H9 (cell line): Measurements from ENCODE around the gene ERC1. TPM values are rescaled to one million over a fixed set of nuclear protein-coding genes. Genes with fewer than 3 reads are reported as not detected.
A peak's percentile ranks its signal among the peaks of the same experiment; 100 is the strongest.

Source experiments
- DNase-seq: peaks from one replicate; pipeline ENCODE4 v3.0.0-alpha.2; 2017
- H2AFZ ChIP-seq: one replicate; pipeline ENCODE4 v1.6.1; 2013; ENCODE audit warnings: mild to moderate bottlenecking, low read length, control low read depth, moderate library complexity
- H2AK5ac ChIP-seq: 2 replicates; pipeline ENCODE4 v1.6.1; 2013; ENCODE audit warnings: low read length, control low read depth, mixed read lengths; ENCODE audit not compliant: insufficient read length
- H2BK120ac ChIP-seq: one replicate; pipeline ENCODE4 v1.6.1; 2013; ENCODE audit warnings: low read depth, mild to moderate bottlenecking, low read length, control low read depth, inconsistent platforms; ENCODE audit not compliant: poor library complexity, severe bottlenecking
- H2BK12ac ChIP-seq: 2 replicates; pipeline ENCODE4 v1.6.1; 2013; ENCODE audit warnings: low read length, control low read depth, mixed read lengths, low read depth; ENCODE audit not compliant: insufficient read length
- H2BK15ac ChIP-seq: 2 replicates; pipeline ENCODE4 v1.6.1; 2013; ENCODE audit warnings: low read depth, low read length, control low read depth
- H2BK20ac ChIP-seq: one replicate; pipeline ENCODE4 v1.6.1; 2013; ENCODE audit warnings: low read depth, mild to moderate bottlenecking, low read length, control low read depth, inconsistent platforms; ENCODE audit not compliant: poor library complexity, severe bottlenecking
- H2BK5ac ChIP-seq: 2 replicates; pipeline ENCODE4 v1.6.1; 2013; ENCODE audit warnings: low read length, control low read depth, mixed read lengths; ENCODE audit not compliant: insufficient read length
- H3K14ac ChIP-seq: 2 replicates; pipeline ENCODE4 v1.6.1; 2013; ENCODE audit warnings: low read length, control low read depth; ENCODE audit not compliant: insufficient read depth
- H3K18ac ChIP-seq: 2 replicates; pipeline ENCODE4 v1.6.1; 2013; ENCODE audit warnings: low read depth, mild to moderate bottlenecking, mixed read lengths, low read length, control low read depth; ENCODE audit not compliant: insufficient read length
- H3K23ac ChIP-seq: 2 replicates; pipeline ENCODE4 v1.6.1; 2013; ENCODE audit warnings: low read length, control low read depth, mixed read lengths, low read depth; ENCODE audit not compliant: insufficient read length
- H3K23me2 ChIP-seq: 2 replicates; pipeline ENCODE4 v1.6.1; 2013; ENCODE audit warnings: low read depth, mild to moderate bottlenecking, mixed read lengths, low read length, control low read depth; ENCODE audit not compliant: insufficient read length, poor library complexity, severe bottlenecking
- H3K27ac ChIP-seq: 2 replicates; pipeline ENCODE4 v1.5.1; 2013; ENCODE audit warnings: low read length, control low read depth, mixed read lengths, low read depth; ENCODE audit not compliant: insufficient read length
- H3K27me3 ChIP-seq: 2 replicates; pipeline ENCODE4 v1.6.1; 2013; ENCODE audit warnings: low read length, control low read depth, inconsistent platforms; ENCODE audit not compliant: insufficient read depth
- H3K4ac ChIP-seq: 2 replicates; pipeline ENCODE4 v1.6.1; 2013; ENCODE audit warnings: low read depth, mild to moderate bottlenecking, control low read depth, inconsistent platforms, low read length, moderate library complexity
- H3K4me1 ChIP-seq: 2 replicates; pipeline ENCODE4 v1.6.1; 2013; ENCODE audit warnings: low read length, control low read depth, inconsistent platforms; ENCODE audit not compliant: insufficient read depth
- H3K4me2 ChIP-seq: 2 replicates; pipeline ENCODE4 v1.6.1; 2013; ENCODE audit warnings: low read length, control low read depth, mixed read lengths; ENCODE audit not compliant: insufficient read length, insufficient read depth
- H3K56ac ChIP-seq: 2 replicates; pipeline ENCODE4 v1.6.1; 2013; ENCODE audit warnings: low read depth, mild to moderate bottlenecking, mixed read lengths, low read length, control low read depth; ENCODE audit not compliant: insufficient read length
- H3K79me1 ChIP-seq: 2 replicates; pipeline ENCODE4 v1.6.1; 2013; ENCODE audit warnings: low read depth, mild to moderate bottlenecking, moderate library complexity, low read length, control low read depth, inconsistent platforms; ENCODE audit not compliant: insufficient read depth, poor library complexity, severe bottlenecking
- H3K79me2 ChIP-seq: 2 replicates; pipeline ENCODE4 v1.6.1; 2013; ENCODE audit warnings: low read length, control low read depth, inconsistent platforms; ENCODE audit not compliant: insufficient read depth
- H3K9ac ChIP-seq: 2 replicates; pipeline ENCODE4 v1.6.1; 2013; ENCODE audit warnings: low read length, control low read depth, mixed read lengths; ENCODE audit not compliant: insufficient read length; ENCODE audit errors: extremely low read depth
- H3K9me3 ChIP-seq: one replicate; pipeline ENCODE4 v1.6.1; 2013; ENCODE audit warnings: low read depth, low read length, inconsistent platforms; ENCODE audit not compliant: control insufficient read depth
- H3T11ph ChIP-seq: one replicate; pipeline ENCODE4 v1.6.1; 2013; ENCODE audit warnings: mild to moderate bottlenecking, low read length, control low read depth, inconsistent platforms
- H4K20me1 ChIP-seq: one replicate; pipeline ENCODE4 v1.6.1; 2013; ENCODE audit not compliant: control insufficient read depth, insufficient read length, insufficient read depth
- H4K5ac ChIP-seq: 2 replicates; pipeline ENCODE4 v1.6.1; 2013; ENCODE audit warnings: low read depth, mild to moderate bottlenecking, mixed read lengths, low read length, control low read depth; ENCODE audit not compliant: insufficient read length
- H4K8ac ChIP-seq: replicated peaks from 2 replicates; pipeline ENCODE4 v1.6.1; 2013; ENCODE audit warnings: low read length, control low read depth, mixed read lengths, low read depth; ENCODE audit not compliant: insufficient read length
- H4K91ac ChIP-seq: 2 replicates; pipeline ENCODE4 v1.6.1; 2013; ENCODE audit warnings: low read depth, mild to moderate bottlenecking, moderate library complexity, mixed read lengths, low read length, control low read depth; ENCODE audit not compliant: insufficient read length
- H3K27ac Mint-ChIP-seq, 3 experiments: 2 replicates in 2 of 3; 3 replicates in 1 of 3; pipeline ENCODE4 v1.8.0; 2020 to 2021; ENCODE audit warnings: mixed read lengths in 3 of 3, mild to moderate bottlenecking in 1 of 3, moderate library complexity in 1 of 3
- H3K27me3 Mint-ChIP-seq: 2 replicates; pipeline ENCODE4 v1.8.0; 2021; ENCODE audit warnings: low read depth, mild to moderate bottlenecking, moderate library complexity, mixed read lengths
- H3K36me3 Mint-ChIP-seq, 3 experiments: 2 replicates in 2 of 3; 3 replicates in 1 of 3; pipeline ENCODE4 v1.8.0; 2020 to 2021; ENCODE audit warnings: low read depth in 3 of 3, mixed read lengths in 3 of 3; ENCODE audit not compliant: insufficient read depth in 1 of 3
- H3K4me1 Mint-ChIP-seq, 2 experiments: 2 replicates each; pipeline ENCODE4 v1.8.0; 2020; ENCODE audit warnings: mixed read lengths in 2 of 2
- H3K4me3 Mint-ChIP-seq, 2 experiments: 2 replicates in 1 of 2; 3 replicates in 1 of 2; pipeline ENCODE4 v1.8.0; 2020 to 2021; ENCODE audit warnings: mild to moderate bottlenecking in 2 of 2, mixed read lengths in 2 of 2, moderate library complexity in 1 of 2
- H3K9me3 Mint-ChIP-seq, 2 experiments: 2 replicates in 1 of 2; 3 replicates in 1 of 2; pipeline ENCODE4 v1.8.0; 2020; ENCODE audit warnings: mild to moderate bottlenecking in 2 of 2, mixed read lengths in 2 of 2, moderate library complexity in 1 of 2
- WGBS: extraction: QIAGEN DNeasy Blood & Tissue Kit; methylation state at CpG from one replicate; pipeline ENCODE4 v1.1.7; 2013; ENCODE audit warnings: missing lambda C conversion rate, low lambda C conversion rate, mixed read lengths; ENCODE audit not compliant: insufficient read length; ENCODE audit errors: extremely low coverage; 5-methylcytosine and 5-hydroxymethylcytosine counted together
- total RNA-seq: library from RNA; stranded (reverse); gene quantifications from 2 replicates; pipeline ENCODE4 v1.2.1, GENCODE V29; 2021
- TF ChIP-seq, protein P1 (sequence below): fragments of 200-600 bp; sonication (generic); conservative IDR thresholded peaks from 3 replicates; pipeline ENCODE4 v1.8.0; 2021; ENCODE audit warnings: antibody characterized with exemption, mild to moderate bottlenecking

Gene ERC1
- total RNA-seq, 1 experiment from 2014 or later = 51.2 TPM

DNA sequence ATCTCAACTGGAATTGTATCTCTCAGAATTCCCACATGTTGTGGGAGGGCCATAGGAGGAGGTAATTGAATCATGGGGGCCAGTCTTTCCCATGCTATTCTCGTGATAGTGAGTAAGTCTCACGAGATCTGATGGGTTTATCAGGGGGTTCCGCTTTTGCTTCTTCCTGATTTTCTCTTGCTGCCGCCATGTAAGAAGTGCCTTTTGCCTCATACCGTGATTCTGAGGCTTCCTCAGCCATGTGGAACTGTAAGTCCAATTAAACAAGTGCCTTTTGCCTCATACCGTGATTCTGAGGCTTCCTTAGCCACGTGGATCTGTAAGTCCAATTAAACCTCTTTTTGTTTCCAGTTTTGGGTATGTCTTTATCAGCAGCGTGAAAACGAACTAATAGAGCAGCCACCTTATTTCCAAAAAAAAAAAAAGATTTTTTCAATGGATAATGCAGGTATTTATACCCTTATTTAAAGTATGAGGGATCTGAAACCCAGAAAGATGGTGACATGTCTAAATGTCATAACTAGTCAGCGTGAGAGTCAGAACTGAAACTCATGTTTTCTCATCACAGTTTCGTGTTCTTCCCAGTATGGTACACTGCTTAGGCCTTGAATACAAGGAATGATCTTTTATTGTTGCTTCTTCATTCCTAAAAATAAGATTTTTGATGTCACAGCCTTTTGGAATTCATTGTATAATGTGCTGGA is 89.6 kb downstream of the ERC1 start:
- Histone ChIP-seq H3T11ph (no peak overlapping the region), H2BK5ac (no peak overlapping the region), H3K79me1 (no peaks in the 10 kb centered on the region), H2BK15ac (no peak overlapping the region), H3K14ac (no peak overlapping the region), H3K18ac (no peak overlapping the region), H2BK20ac (no peak overlapping the region), H3K9ac (no peak overlapping the region), H3K79me2 (no peaks in the 10 kb centered on the region), H3K27me3 (no peaks in the 10 kb centered on the region), H3K4ac (no peak overlapping the region), H3K56ac (no peak overlapping the region), H4K5ac (no peak overlapping the region), H4K20me1 (no peaks in the 10 kb centered on the region), H2BK12ac (no peak overlapping the region), H2BK120ac (no peak overlapping the region), H3K4me1 (no peaks in the 10 kb centered on the region), H3K23me2 (no peaks in the 10 kb centered on the region), H2AFZ (no peak overlapping the region), H2AK5ac (no peak overlapping the region), H4K8ac (no peak overlapping the region), H4K91ac (no peak overlapping the region), H3K23ac (no peak overlapping the region), H3K9me3 (no peaks in the 10 kb centered on the region), H3K4me2 (no peak overlapping the region), H3K27ac (no peak overlapping the region)
- no CpG with 5 or more reads among the region's 11 CpGs for WGBS
- no peaks in the 10 kb centered on the region for H3K36me3 Mint-ChIP-seq
- no peak for DNase-seq
- no peaks in the 10 kb centered on the region for H3K27me3 Mint-ChIP-seq
- no peaks in the 10 kb centered on the region for H3K9me3 Mint-ChIP-seq
- H3K27ac Mint-ChIP-seq = peak overlapping the region in 1 of 3 experiments; percentile 60; a peak in 2 of 7 replicates
- no peak overlapping the region for H3K4me3 Mint-ChIP-seq
- TF ChIP-seq, protein P1, sequence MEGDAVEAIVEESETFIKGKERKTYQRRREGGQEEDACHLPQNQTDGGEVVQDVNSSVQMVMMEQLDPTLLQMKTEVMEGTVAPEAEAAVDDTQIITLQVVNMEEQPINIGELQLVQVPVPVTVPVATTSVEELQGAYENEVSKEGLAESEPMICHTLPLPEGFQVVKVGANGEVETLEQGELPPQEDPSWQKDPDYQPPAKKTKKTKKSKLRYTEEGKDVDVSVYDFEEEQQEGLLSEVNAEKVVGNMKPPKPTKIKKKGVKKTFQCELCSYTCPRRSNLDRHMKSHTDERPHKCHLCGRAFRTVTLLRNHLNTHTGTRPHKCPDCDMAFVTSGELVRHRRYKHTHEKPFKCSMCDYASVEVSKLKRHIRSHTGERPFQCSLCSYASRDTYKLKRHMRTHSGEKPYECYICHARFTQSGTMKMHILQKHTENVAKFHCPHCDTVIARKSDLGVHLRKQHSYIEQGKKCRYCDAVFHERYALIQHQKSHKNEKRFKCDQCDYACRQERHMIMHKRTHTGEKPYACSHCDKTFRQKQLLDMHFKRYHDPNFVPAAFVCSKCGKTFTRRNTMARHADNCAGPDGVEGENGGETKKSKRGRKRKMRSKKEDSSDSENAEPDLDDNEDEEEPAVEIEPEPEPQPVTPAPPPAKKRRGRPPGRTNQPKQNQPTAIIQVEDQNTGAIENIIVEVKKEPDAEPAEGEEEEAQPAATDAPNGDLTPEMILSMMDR = no peak
- peaks cover 19 to 24% of the 10 kb centered on the region in 2 experiments for H3K4me1 Mint-ChIP-seq
